K562 (cell line): Measurements from ENCODE around the gene CD40. TPM values are rescaled to one million over a fixed set of nuclear protein-coding genes. Genes with fewer than 3 reads are reported as not detected.

Experiments used
- ATAC-seq: fragments of 200-7000 bp; cut with Tn5 transposase; 3 replicates; pipeline ENCODE4 v1.9.1; 2020; ENCODE audit warnings: moderate library complexity
- BruUV-seq: library from RNA; stranded (reverse); fragments of 400-500 nt; replicated peaks from 2 replicates; lab custom pipeline; 2021; lab: Mats Ljungman, UMichigan
- CTCF ChIA-PET: fragments of 300-600 bp; formaldehyde crosslinking; extraction: SDS; loops from one replicate; lab custom pipeline; 2021; ENCODE audit warnings: low intra/inter-chr PET ratio; lab: Yijun Ruan, JAX
- POLR2A ChIA-PET: fragments of 300-600, 350-650 bp; sonication (Branson Sonifier 250); formaldehyde crosslinking; extraction: SDS; loops from one replicate; lab custom pipeline; 2021; ENCODE audit warnings: antibody characterized with exemption, inconsistent platforms; lab: Yijun Ruan, JAX
- DNase-seq, 4 experiments: peaks; one replicate each; pipeline versions ENCODE4 v3.0.0 to v3.0.0-alpha.2; 2011 to 2018; ENCODE audit warnings: low spot score in 3 of 4, mixed read lengths in 3 of 4; ENCODE audit errors: extremely low read depth in 1 of 4
- FAIRE-seq: peaks from 2 replicates; lab custom pipeline; 2011; peaks lifted over from hg19 to GRCh38; lab: Jason Lieb, UNC
- H2AFZ ChIP-seq: 2 replicates; pipeline ENCODE4 v1.6.0; 2011; ENCODE audit warnings: low read depth, low read length, control low read depth, inconsistent platforms
- H3K27ac ChIP-seq: fragments of 200-600 bp; 3 replicates; pipeline ENCODE4 v1.8.0; 2011; ENCODE audit warnings: low read depth, mild to moderate bottlenecking, control low read depth, inconsistent platforms, low read length, moderate library complexity, mixed read lengths; ENCODE audit errors: extremely low read depth
- H3K27me3 ChIP-seq, 2 experiments: fragments of 300-600 bp in 1 of 2; 2 replicates in 1 of 2; 3 replicates in 1 of 2; pipeline versions ENCODE4 v1.6.0 to v1.8.0; 2011; ENCODE audit warnings: inconsistent platforms in 2 of 2, low read length in 2 of 2, mild to moderate bottlenecking in 1 of 2, mixed read lengths in 1 of 2, moderate library complexity in 1 of 2; ENCODE audit not compliant: control insufficient read depth in 2 of 2, insufficient read depth in 2 of 2
- H3K36me3 ChIP-seq: fragments of 300-600 bp; 3 replicates; pipeline ENCODE4 v1.8.0; 2011; ENCODE audit warnings: mild to moderate bottlenecking, low read length, inconsistent platforms; ENCODE audit not compliant: control insufficient read depth, insufficient read depth
- H3K4me1 ChIP-seq, 2 experiments: fragments of 200-600 bp in 1 of 2; replicated peaks in 1 of 2; 2 replicates in 1 of 2; 3 replicates in 1 of 2; pipeline versions ENCODE4 v1.5.1 to v1.8.0; 2011; ENCODE audit warnings: inconsistent platforms in 2 of 2, low read length in 2 of 2, mild to moderate bottlenecking in 1 of 2, mixed read lengths in 1 of 2, moderate library complexity in 1 of 2; ENCODE audit not compliant: control insufficient read depth in 2 of 2, insufficient read depth in 2 of 2
- H3K4me2 ChIP-seq: 2 replicates; pipeline ENCODE4 v1.6.1; 2011; ENCODE audit warnings: low read length, control low read depth, inconsistent platforms, mixed read lengths; ENCODE audit not compliant: insufficient read depth
- H3K4me3 ChIP-seq: fragments of 200-600 bp; sonication (generic), shearing (Covaris generic); 2 replicates; pipeline ENCODE4 v1.5.1; 2016; ENCODE audit warnings: control low read depth, inconsistent platforms
- H3K79me2 ChIP-seq: fragments of 200-600 bp; 3 replicates; pipeline ENCODE4 v1.8.0; 2011; ENCODE audit warnings: low read length, inconsistent platforms; ENCODE audit not compliant: control insufficient read depth, insufficient read depth
- H3K9ac ChIP-seq, 2 experiments: 2 replicates each; pipeline versions ENCODE4 v1.6.0 to v1.6.1; 2011; ENCODE audit warnings: low read depth in 2 of 2, low read length in 2 of 2, control low read depth in 1 of 2, inconsistent platforms in 1 of 2, mild to moderate bottlenecking in 1 of 2, mixed read lengths in 1 of 2; ENCODE audit not compliant: insufficient read depth in 1 of 2
- H3K9me1 ChIP-seq: one replicate; pipeline ENCODE4 v1.6.0; 2011; ENCODE audit warnings: inconsistent platforms, mild to moderate bottlenecking, low read length, moderate library complexity; ENCODE audit not compliant: control insufficient read depth, insufficient read depth
- H3K9me3 ChIP-seq: replicated peaks from 2 replicates; pipeline ENCODE4 v1.5.1; 2011; ENCODE audit warnings: low read depth, low read length, inconsistent platforms; ENCODE audit not compliant: control insufficient read depth, insufficient read depth
- H4K20me1 ChIP-seq: replicated peaks from 2 replicates; pipeline ENCODE4 v1.6.1; 2011; ENCODE audit warnings: low read length, inconsistent platforms, mixed read lengths; ENCODE audit not compliant: control insufficient read depth, insufficient read depth
- CHCHD3 ChIP-seq: fragments of 250-450 bp; sonication (Bioruptor Pico); IDR thresholded peaks from 2 replicates; pipeline ENCODE4 v2.1.2; 2022; ENCODE audit warnings: mild to moderate bottlenecking
- CHD1 ChIP-seq: fragments of 200-600 bp; sonication (generic); IDR thresholded peaks from one replicate; pipeline ENCODE4 v1.6.1; 2012; ENCODE audit warnings: mild to moderate bottlenecking, moderate library complexity, low read length, inconsistent platforms
- HINFP ChIP-seq: fragments of 450-650 bp; conservative IDR thresholded peaks from 2 replicates; pipeline ENCODE4 v1.6.1; 2016; ENCODE audit warnings: missing genetic modification characterization, low read depth, mild to moderate bottlenecking, control low read depth, missing compliant biosample characterization
- HMBOX1 ChIP-seq: sonication (generic); IDR thresholded peaks from 2 replicates; pipeline ENCODE4 v1.6.1; 2016
- HMGN3 ChIP-seq: IDR thresholded peaks from 2 replicates; pipeline ENCODE4 v1.6.1; 2011; ENCODE audit warnings: borderline replicate concordance, low read depth, mild to moderate bottlenecking, mixed read lengths, low read length; ENCODE audit not compliant: insufficient read length; ENCODE audit errors: extremely low read depth
- HOMEZ ChIP-seq: fragments of 250-450 bp; sonication (Bioruptor Pico); IDR thresholded peaks from 2 replicates; pipeline ENCODE4 v1.4.0; 2020; ENCODE audit warnings: mild to moderate bottlenecking, moderate library complexity
- ILF3 ChIP-seq: fragments of 450-650 bp; IDR thresholded peaks from 2 replicates; pipeline ENCODE4 v1.6.1; 2018; ENCODE audit warnings: antibody characterized with exemption, mild to moderate bottlenecking, moderate library complexity, borderline replicate concordance
- KHSRP ChIP-seq: fragments of 450-650 bp; IDR thresholded peaks from 2 replicates; pipeline ENCODE4 v1.6.1; 2017
- MTA3 ChIP-seq: fragments of 450-650 bp; formaldehyde crosslinking; IDR thresholded peaks from 2 replicates; pipeline ENCODE4 v1.6.1; 2017; ENCODE audit warnings: mild to moderate bottlenecking, borderline replicate concordance
- NFE2 ChIP-seq: IDR thresholded peaks from 2 replicates; pipeline ENCODE4 v1.6.1; 2014; ENCODE audit warnings: antibody characterized with exemption, low read depth
- WHSC1 ChIP-seq: IDR thresholded peaks from one replicate; pipeline ENCODE4 v1.6.1; 2012; ENCODE audit warnings: low read length, control low read depth, inconsistent platforms
- ZBTB1 ChIP-seq: sonication (generic); formaldehyde crosslinking; IDR thresholded peaks from 2 replicates; pipeline ENCODE4 v1.8.1; 2023; ENCODE audit warnings: missing genetic modification reagents, low read depth, mild to moderate bottlenecking, borderline replicate concordance
- ZNF277 ChIP-seq: fragments of 250-450 bp; sonication (Bioruptor Pico); IDR thresholded peaks from 2 replicates; pipeline ENCODE4 v1.8.0; 2022; ENCODE audit warnings: inconsistent platforms, mild to moderate bottlenecking, moderate library complexity, borderline replicate concordance
- ZNF408 ChIP-seq: fragments of 250-450 bp; sonication (Bioruptor Pico); IDR thresholded peaks from 2 replicates; pipeline ENCODE4 v1.4.0; 2020; ENCODE audit warnings: low read depth, mild to moderate bottlenecking, moderate library complexity
- ZNF589 ChIP-seq: fragments of 200-800 bp; sonication (Bioruptor generic); IDR thresholded peaks from 2 replicates; pipeline ENCODE4 v1.6.1; 2016; ENCODE audit warnings: low read depth, missing genetic modification characterization, missing compliant biosample characterization
- WGBS: fragments of 100-300 bp; shearing (Covaris generic); methylation state at CpG from one replicate; pipeline ENCODE4 v1.1.6; 2016; ENCODE audit warnings: low coverage, mixed read lengths; ENCODE audit not compliant: insufficient coverage; ENCODE audit errors: missing lambda C conversion rate; 5-methylcytosine and 5-hydroxymethylcytosine counted together
- in situ Hi-C: fragments of 300-500 bp; cut with MboI; formaldehyde crosslinking; loops from 4 replicates; pipeline ENCODE4 v1.15.0; 2018; ENCODE audit warnings: inconsistent platforms, mixed read lengths
- intact Hi-C: fragments of 100-400 bp; cut with micrococcal nuclease; formaldehyde crosslinking; loops from 2 replicates; pipeline ENCODE4 v1.14.2; 2022
- polyA plus RNA-seq, 8 experiments: library from polyadenylated mRNA; depleted of rRNA in 4 of 8; stranded (reverse) in 5 of 8; unstranded in 3 of 8; fragments of >200 nt; fragmentation: Nextera tagmentation in 2 of 8; fragmentation: Illumina TruSeq in 1 of 8; extraction: Ambion mirVana in 2 of 8; extraction: Trizol in 1 of 8; gene quantifications; 2 replicates each; pipeline versions ENCODE4 v1.2.1 to v1.2.3, GENCODE V29; 2011 to 2014; ENCODE audit warnings: inconsistent platforms in 1 of 8, missing spikeins in 1 of 8
- total RNA-seq, 7 experiments: library from RNA; depleted of rRNA in 6 of 7; stranded (reverse); fragments of >200 nt in 6 of 7; fragmentation: Illumina TruSeq in 2 of 7; extraction: Trizol in 2 of 7; gene quantifications; 2 replicates each; pipeline versions ENCODE4 v1.2.1 to v1.2.3, GENCODE V29; 2011 to 2021; ENCODE audit warnings: low replicate concordance in 1 of 7

The CD40 gene
- total and polyA plus RNA-seq, 9 of the 15 experiments (the other 6 are each of a cell fraction or from before 2014, with no cell fraction given), result 0.76 to 3.7 (median 1.6) TPM

GRCh38 chr20:46133886-46134654 is 16.0 kb downstream of the CD40 start:
- Histone ChIP-seq H3K79me2 (no peaks in the 10 kb centered on the region), H3K9ac (no peak overlapping the region), H3K9me1 (no peaks in the 10 kb centered on the region)
- in situ Hi-C loops, result loop anchor here (25.0 kb wide), 1 partner anchor 178 kb away; the partner anchor contains the start of gene CDH22
- ATAC-seq, result no peak
- TF ChIP-seq CHCHD3 (no peak), ILF3 (no peak), WHSC1 (no peak), ZNF408 (no peak), ZNF277 (CRISPR knock-in tag) (no peak), HMGN3 (no peak), NFE2 (no peak), HMBOX1 (no peak), CHD1 (no peak), HINFP (no peak), ZBTB1 (no peak), MTA3 (no peak), ZNF589 (CRISPR knock-in tag) (no peak), KHSRP (no peak), HOMEZ (no peak)
- TF ChIP-seq, all 486 proteins: peak for 0
- no peak overlapping the region for H2AFZ ChIP-seq
- H3K27me3 ChIP-seq, result peaks cover 8 to 46% of the 10 kb centered on the region in 2 experiments; a peak in 4 of 5 replicates
- ChIA-PET CTCF (interaction anchor here (2.5 kb wide), 1 partner anchor 215 kb away, joined by 7 read pairs; no protein-coding TSS in a partner anchor), POLR2A (no interaction called here)
- BruUV-seq, result no TSS peak
- H3K9me3 ChIP-seq, result no peaks in the 10 kb centered on the region
- H3K36me3 ChIP-seq, result no peaks in the 10 kb centered on the region
- no peak overlapping the region for H3K4me3 ChIP-seq
- no peak overlapping the region for H3K27ac ChIP-seq
- intact Hi-C loops, result loop anchor here (2.0 to 5.0 kb wide), 3 partner anchors 41 to 173 kb away; partner anchors contain the start of gene CDH22
- WGBS, result 1% methylated on average over 11 of the region's 11 CpGs
- no peak for DNase-seq
- peaks cover 0 to under 1% of the 10 kb centered on the region in 2 experiments; a peak in 1 of 5 replicates for H3K4me1 ChIP-seq
- peaks cover 11% of the 10 kb centered on the region; the same call in 1 of the 2 replicates for H4K20me1 ChIP-seq
- H3K4me2 ChIP-seq, result no peak overlapping the region
- no peak for FAIRE-seq
